Measurements from ENCODE around the gene AK4.
A peak's percentile ranks its signal among the peaks of the same experiment; 100 is the strongest.

GRCh38 chr1:65170511-65171142, 22.6 kb downstream of the AK4 start:
- TF ChIP-seq CTCF (conservative IDR thresholded peaks at IDR 0.05; ENCODE audit: low read depth, low read length) (no peak), NFE2L2 (IDR thresholded peaks at IDR 0.05; ENCODE audit: low read depth, low read length) (no peak), SMC3 (IDR thresholded peaks at IDR 0.05; ENCODE audit: low read depth, low read length) (no peak), POLR2A (IDR thresholded peaks at IDR 0.05; ENCODE audit: low read depth, low read length) (no peak), RAD21 (IDR thresholded peaks at IDR 0.05; ENCODE audit: low read length) (no peak), MAFK (IDR thresholded peaks at IDR 0.05; ENCODE audit: low read depth, low read length) (peak; percentile 88), MAZ (IDR thresholded peaks at IDR 0.05; ENCODE audit: borderline replicate concordance, low read depth, low read length) (no peak), RFX5 (IDR thresholded peaks at IDR 0.05; ENCODE audit: low read depth, low read length) (no peak), MXI1 (IDR thresholded peaks at IDR 0.05; ENCODE audit: borderline replicate concordance, low read depth, low read length) (no peak), CHD1 (IDR thresholded peaks at IDR 0.05; ENCODE audit: low read depth, low read length) (no peak), USF2 (IDR thresholded peaks at IDR 0.05; ENCODE audit: low read depth, low read length) (no peak), RCOR1 (IDR thresholded peaks at IDR 0.05; ENCODE audit: insufficient replicate concordance, low read length) (no peak), ELK1 (IDR thresholded peaks at IDR 0.05; ENCODE audit: borderline replicate concordance, low read depth, low read length) (no peak)

Data from IMR-90 (cell line).